Measurements from ENCODE around the gene UXS1. TPM values are rescaled to one million over a fixed set of nuclear protein-coding genes. Genes with fewer than 3 reads are reported as not detected.
"Not testable (repeated sequence)": the region's sequence is repeated elsewhere in the genome, so short reads cannot be mapped to it uniquely, and the experiment has no call there.

Gene UXS1
- total and polyA plus RNA-seq, 8 donors: 4.3 to 23.6 (median 10.4) TPM

- Histone ChIP-seq H3K27me3 (no peaks in the 10 kb centered on the region), H3K4me1 (no peaks in the 10 kb centered on the region), H3K27ac (no peak overlapping the region), H3K4me3 (no peak overlapping the region), H3K36me3 (no peaks in the 10 kb centered on the region), H3K9me3 (no peaks in the 10 kb centered on the region)
- WGBS, 2 donors: 82 to 89% methylated on average over 2 of the region's 2 CpGs
- no peak for TF ChIP-seq CTCF (IDR thresholded peaks at IDR 0.05)
- DNase-seq: no peak
- intact Hi-C loops (cut with DNase I): no loop called here
- no peak for FAIRE-seq
- ATAC-seq: no peak
Observed at GRCh38 chr2:106207246-106207645, 13.1 kb upstream of the UXS1 start.

- 22 to 55% methylated on average over 4 to 5 of the region's 5 CpGs for WGBS, 2 donors
- H3K4me3 ChIP-seq: no peak overlapping the region
- no peak for FAIRE-seq
Observed at GRCh38 chr2:106205488-106205887, 11.4 kb upstream of the UXS1 start.

GRCh38 chr2:106204551-106204950 is 10.4 kb upstream of the UXS1 start:
- H3K4me1 ChIP-seq; H3K4me3 ChIP-seq; H3K27ac ChIP-seq; H3K9me3 ChIP-seq; FAIRE-seq; DNase-seq; H3K27me3 ChIP-seq; ATAC-seq; intact Hi-C loops (cut with DNase I); H3K36me3 ChIP-seq: not testable (repeated sequence)
- WGBS, 2 donors: 79 to 80% methylated on average over 1 of the region's 1 CpG

More at GRCh38 chr2:106205488-106205887, 11.4 kb upstream of the UXS1 start:
- Histone ChIP-seq H3K4me1 (no peaks in the 10 kb centered on the region), H3K36me3 (no peaks in the 10 kb centered on the region), H3K27me3 (no peaks in the 10 kb centered on the region), H3K27ac (no peak overlapping the region), H3K9me3 (no peaks in the 10 kb centered on the region)
- DNase-seq (no peak), ATAC-seq (no peak)
- intact Hi-C loops (cut with DNase I): no loop called here
- no peak for TF ChIP-seq CTCF (IDR thresholded peaks at IDR 0.05)

GRCh38 chr2:106201661-106202060 is 7.6 kb upstream of the UXS1 start:
- Histone ChIP-seq H3K4me1 (no peaks in the 10 kb centered on the region), H3K9me3 (no peaks in the 10 kb centered on the region), H3K36me3 (no peaks in the 10 kb centered on the region), H3K4me3 (no peak overlapping the region), H3K27me3 (no peaks in the 10 kb centered on the region), H3K27ac (no peak overlapping the region)
- TF ChIP-seq CTCF (IDR thresholded peaks at IDR 0.05): no peak
- intact Hi-C loops (cut with DNase I): no loop called here
- no peak for ATAC-seq
- DNase-seq: no peak
- WGBS, 2 donors: 88 to 92% methylated on average over 2 of the region's 2 CpGs
- no peak for FAIRE-seq

- Histone ChIP-seq H3K27ac (no peak overlapping the region), H3K27me3 (no peaks in the 10 kb centered on the region), H3K4me1 (peaks cover 0 to 5% (median 3%) of the 10 kb centered on the region in 3 donors), H3K36me3 (no peaks in the 10 kb centered on the region), H3K9me3 (no peaks in the 10 kb centered on the region), H3K4me3 (no peak overlapping the region)
- ATAC-seq: no peak
- intact Hi-C loops (cut with DNase I): no loop called here
- no peak for DNase-seq
- 26 to 27% methylated on average over 3 of the region's 3 CpGs for WGBS, 2 donors
- no peak for FAIRE-seq
- no peak for TF ChIP-seq CTCF (IDR thresholded peaks at IDR 0.05)
Observed at GRCh38 chr2:106197878-106198277, 3.8 kb upstream of the UXS1 start.

Data from pancreas (tissue), 10 donors.